Neural crest cell (in vitro differentiated cells): ENCODE measurements around the gene KRT83. TPM values are rescaled to one million over a fixed set of nuclear protein-coding genes. Genes with fewer than 3 reads are reported as not detected.

Experiments used
- DNase-seq: peaks from one replicate; pipeline ENCODE4 v3.0.0; 2021; ENCODE audit warnings: low read depth, mixed read lengths, low spot score
- H3K27ac Mint-ChIP-seq: one replicate; pipeline ENCODE4 v1.8.0; 2021; ENCODE audit warnings: mild to moderate bottlenecking, mixed read lengths; ENCODE audit not compliant: unreplicated experiment
- H3K27me3 Mint-ChIP-seq: 2 replicates; pipeline ENCODE4 v1.8.0; 2021; ENCODE audit warnings: low read depth, mild to moderate bottlenecking, mixed read lengths
- H3K36me3 Mint-ChIP-seq: 2 replicates; pipeline ENCODE4 v1.8.0; 2021; ENCODE audit warnings: low read depth, mild to moderate bottlenecking, mixed read lengths
- H3K4me1 Mint-ChIP-seq: 2 replicates; pipeline ENCODE4 v1.8.0; 2021; ENCODE audit warnings: mixed read lengths
- H3K4me3 Mint-ChIP-seq: one replicate; pipeline ENCODE4 v1.8.0; 2021; ENCODE audit warnings: mild to moderate bottlenecking, mixed read lengths
- H3K9me3 Mint-ChIP-seq: 2 replicates; pipeline ENCODE4 v1.8.0; 2021; ENCODE audit warnings: mixed read lengths
- total RNA-seq: library from RNA; stranded (reverse); gene quantifications from 2 replicates; pipeline ENCODE4 v1.2.1, GENCODE V29; 2021
- TF ChIP-seq, protein P1 (sequence below): fragments of 200-600 bp; sonication (generic); conservative IDR thresholded peaks from 2 replicates; pipeline ENCODE4 v1.5.0; 2021; ENCODE audit warnings: antibody characterized with exemption, mild to moderate bottlenecking

Gene KRT83
- total RNA-seq, 1 donor from 2014 or later = not detected

- no peak for DNase-seq
- Mint-ChIP-seq H3K36me3 (no peaks in the 10 kb centered on the region), H3K4me1 (no peaks in the 10 kb centered on the region), H3K4me3 (no peak overlapping the region), H3K27ac (no peak overlapping the region), H3K9me3 (no peaks in the 10 kb centered on the region), H3K27me3 (peaks cover 32% of the 10 kb centered on the region)
- TF ChIP-seq, protein P1, sequence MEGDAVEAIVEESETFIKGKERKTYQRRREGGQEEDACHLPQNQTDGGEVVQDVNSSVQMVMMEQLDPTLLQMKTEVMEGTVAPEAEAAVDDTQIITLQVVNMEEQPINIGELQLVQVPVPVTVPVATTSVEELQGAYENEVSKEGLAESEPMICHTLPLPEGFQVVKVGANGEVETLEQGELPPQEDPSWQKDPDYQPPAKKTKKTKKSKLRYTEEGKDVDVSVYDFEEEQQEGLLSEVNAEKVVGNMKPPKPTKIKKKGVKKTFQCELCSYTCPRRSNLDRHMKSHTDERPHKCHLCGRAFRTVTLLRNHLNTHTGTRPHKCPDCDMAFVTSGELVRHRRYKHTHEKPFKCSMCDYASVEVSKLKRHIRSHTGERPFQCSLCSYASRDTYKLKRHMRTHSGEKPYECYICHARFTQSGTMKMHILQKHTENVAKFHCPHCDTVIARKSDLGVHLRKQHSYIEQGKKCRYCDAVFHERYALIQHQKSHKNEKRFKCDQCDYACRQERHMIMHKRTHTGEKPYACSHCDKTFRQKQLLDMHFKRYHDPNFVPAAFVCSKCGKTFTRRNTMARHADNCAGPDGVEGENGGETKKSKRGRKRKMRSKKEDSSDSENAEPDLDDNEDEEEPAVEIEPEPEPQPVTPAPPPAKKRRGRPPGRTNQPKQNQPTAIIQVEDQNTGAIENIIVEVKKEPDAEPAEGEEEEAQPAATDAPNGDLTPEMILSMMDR = no peak
These were observed 31.8 kb upstream of the KRT83 start for GRCh38 chr12:52352951-52353350.

DNA sequence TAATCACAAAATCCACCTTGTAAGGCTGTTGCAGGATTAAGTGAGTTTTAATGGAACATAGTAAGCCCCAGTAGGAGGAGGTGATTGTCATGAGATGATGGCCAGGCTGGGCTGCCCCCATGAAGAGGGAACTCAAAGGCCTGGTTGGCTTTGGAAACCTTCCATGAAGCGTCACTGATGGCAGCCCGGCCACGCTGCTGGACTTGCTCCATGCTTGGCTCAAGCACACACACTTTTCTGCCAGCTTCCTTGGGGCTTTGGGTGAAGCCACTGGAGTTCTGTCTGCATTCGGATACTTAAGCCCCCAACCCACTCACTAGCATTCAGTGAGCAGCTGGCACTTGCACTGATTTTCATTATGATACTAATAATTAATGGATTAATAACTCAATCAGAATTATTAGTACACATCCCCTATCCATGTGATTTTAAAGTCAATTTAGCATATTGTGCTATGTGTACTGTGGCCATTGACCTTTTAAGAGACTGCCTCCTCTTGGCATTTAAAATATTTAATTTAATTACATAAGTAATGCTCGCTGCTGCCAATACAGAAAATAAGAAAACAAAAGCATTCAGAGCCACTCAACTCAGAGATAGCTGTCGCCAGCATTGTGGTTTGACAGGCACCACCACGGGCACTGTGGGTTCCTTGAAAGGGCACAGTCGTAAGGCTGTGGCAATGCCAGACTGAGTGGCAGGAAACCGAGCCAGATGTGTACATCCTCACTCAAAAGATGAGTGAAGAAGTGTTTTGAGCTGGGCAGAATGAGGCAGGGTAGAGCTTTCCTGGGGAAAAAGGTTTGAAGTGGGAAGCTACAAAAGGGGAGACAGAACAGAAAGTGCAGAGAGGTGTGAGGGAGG lies 30.2 kb upstream of the KRT83 start:
- no peaks in the 10 kb centered on the region for H3K4me1 Mint-ChIP-seq
- no peaks in the 10 kb centered on the region for H3K9me3 Mint-ChIP-seq
- H3K4me3 Mint-ChIP-seq = no peak overlapping the region
- TF ChIP-seq, protein P1 = no peak
- DNase-seq = no peak
- H3K36me3 Mint-ChIP-seq = no peaks in the 10 kb centered on the region
- H3K27me3 Mint-ChIP-seq = peaks cover 34% of the 10 kb centered on the region
- H3K27ac Mint-ChIP-seq = no peak overlapping the region

DNA sequence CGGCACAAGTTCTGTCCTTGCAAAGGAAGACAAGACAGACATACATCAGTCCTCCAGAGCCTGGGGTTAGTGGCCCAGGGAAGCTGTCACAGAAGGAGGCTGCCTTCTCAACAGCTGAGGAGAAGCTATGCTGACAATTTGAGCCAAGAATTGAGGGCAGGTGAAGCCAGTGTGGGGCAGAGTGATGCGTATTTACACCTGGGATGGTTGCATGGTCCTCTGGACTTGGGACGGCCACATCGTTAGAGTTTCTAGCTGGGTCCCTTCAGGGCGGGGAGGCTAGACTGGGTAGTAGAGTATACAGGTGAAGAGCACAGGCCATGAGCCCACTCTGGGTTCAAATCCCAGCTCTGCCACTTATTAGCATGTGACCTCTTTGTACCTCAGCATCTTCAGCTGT lies 29.6 kb upstream of the KRT83 start:
- Mint-ChIP-seq H3K27me3 (peaks cover 34% of the 10 kb centered on the region), H3K4me1 (no peaks in the 10 kb centered on the region), H3K4me3 (no peak overlapping the region), H3K36me3 (no peaks in the 10 kb centered on the region), H3K9me3 (no peaks in the 10 kb centered on the region), H3K27ac (no peak overlapping the region)
- TF ChIP-seq, protein P1 = no peak
- DNase-seq = no peak

- H3K27me3 Mint-ChIP-seq = peaks cover 34% of the 10 kb centered on the region
- no peak overlapping the region for H3K27ac Mint-ChIP-seq
- no peak overlapping the region for H3K4me3 Mint-ChIP-seq
- no peaks in the 10 kb centered on the region for H3K9me3 Mint-ChIP-seq
- TF ChIP-seq, protein P1 = no peak
- no peaks in the 10 kb centered on the region for H3K4me1 Mint-ChIP-seq
- H3K36me3 Mint-ChIP-seq = no peaks in the 10 kb centered on the region
- DNase-seq = no peak
These were observed 28.9 kb upstream of the KRT83 start for GRCh38 chr12:52350021-52350620.

GRCh38 chr12:52349196-52349595 lies 28.0 kb upstream of the KRT83 start:
- Mint-ChIP-seq H3K36me3 (no peaks in the 10 kb centered on the region), H3K27ac (no peak overlapping the region), H3K27me3 (peaks cover 31% of the 10 kb centered on the region), H3K4me3 (no peak overlapping the region), H3K4me1 (no peaks in the 10 kb centered on the region), H3K9me3 (no peaks in the 10 kb centered on the region)
- TF ChIP-seq, protein P1 = no peak
- DNase-seq = no peak
